ENCODE measurements around the gene TICRR.

TICRR gene

DNA sequence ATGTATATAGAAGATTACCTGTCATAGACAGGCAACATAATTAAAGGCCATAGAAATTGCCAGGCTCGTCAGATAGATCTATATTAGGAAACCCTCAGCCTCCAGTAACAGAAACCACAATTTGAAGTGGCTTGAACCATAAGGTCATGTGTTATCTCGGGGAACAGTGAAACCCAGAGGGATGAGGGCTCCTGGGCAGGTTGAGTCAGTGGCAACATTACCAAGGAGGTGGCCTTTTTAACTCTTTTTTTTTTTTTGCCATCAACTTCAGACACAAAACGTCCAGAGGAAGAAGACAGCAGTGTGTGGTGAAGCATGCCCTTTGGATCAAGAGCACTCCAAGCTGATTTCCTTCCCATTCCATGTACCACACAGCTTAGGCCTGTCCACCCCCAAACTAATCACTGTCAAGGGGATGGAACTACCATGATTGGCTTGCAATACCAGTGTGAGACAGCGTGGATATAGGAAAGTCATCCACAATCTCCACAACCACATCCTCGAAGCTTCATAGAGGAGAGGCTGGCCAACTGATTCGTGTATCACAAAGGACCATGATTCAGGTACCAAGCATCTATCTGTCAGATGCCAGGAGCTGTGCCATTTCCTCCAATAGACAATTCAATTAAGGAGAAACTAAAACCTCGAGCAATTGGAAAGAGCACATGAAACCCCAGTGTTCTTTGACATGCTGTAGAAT is 81.0 kb downstream of the TICRR start:
- H2AFZ ChIP-seq (ENCODE audit: low read depth, low read length) = no peak overlapping the region
- peaks cover 6% of the 10 kb centered on the region for H3K27me3 ChIP-seq (ENCODE audit: insufficient read depth, low read length)
- peaks cover 4% of the 10 kb centered on the region for H3K4me1 ChIP-seq (ENCODE audit: insufficient read depth, low read length)
- H3K9me3 ChIP-seq (ENCODE audit: low read length) = no peaks in the 10 kb centered on the region
- no peak overlapping the region for H3K4me3 ChIP-seq (ENCODE audit: low read length)
- no peaks in the 10 kb centered on the region for H3K36me3 ChIP-seq (ENCODE audit: insufficient read depth, low read length)

DNA sequence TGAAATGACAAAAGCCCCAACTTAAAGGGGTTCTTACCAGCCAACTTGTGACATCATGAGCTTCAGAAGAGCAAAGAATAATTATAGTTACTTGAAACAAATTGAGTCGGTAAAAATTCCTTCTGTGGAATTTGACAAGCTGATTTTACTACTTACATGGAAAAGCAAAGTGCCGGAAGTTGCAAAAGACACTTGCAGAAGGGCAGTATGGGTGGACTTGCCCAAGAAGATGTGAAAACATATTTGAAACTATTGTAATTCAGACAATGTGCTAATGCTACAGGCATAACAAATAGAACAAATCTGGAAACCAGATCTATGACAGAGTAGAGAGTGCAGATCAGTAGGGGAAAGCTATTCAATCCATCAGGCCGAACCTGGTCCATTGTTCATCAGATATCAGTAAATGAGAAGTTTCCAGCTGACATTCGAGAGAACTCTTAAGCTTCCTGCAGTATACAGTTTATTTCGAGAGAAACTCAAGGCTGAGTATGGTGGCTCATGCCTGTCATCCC is 82.5 kb downstream of the TICRR start:
- Histone ChIP-seq H3K4me1 (ENCODE audit: insufficient read depth, low read length) (peaks cover 4% of the 10 kb centered on the region), H3K36me3 (ENCODE audit: insufficient read depth, low read length) (no peaks in the 10 kb centered on the region), H2AFZ (ENCODE audit: low read depth, low read length) (no peak overlapping the region), H3K4me3 (ENCODE audit: low read length) (no peak overlapping the region), H3K27me3 (ENCODE audit: insufficient read depth, low read length) (peaks cover 11% of the 10 kb centered on the region), H3K9me3 (ENCODE audit: low read length) (no peaks in the 10 kb centered on the region)

GRCh38 chr15:89659295-89659694 is 84.0 kb downstream of the TICRR start:
- Histone ChIP-seq H3K27me3 (ENCODE audit: insufficient read depth, low read length) (peaks cover 11% of the 10 kb centered on the region), H3K4me3 (ENCODE audit: low read length) (no peak overlapping the region), H3K4me1 (ENCODE audit: insufficient read depth, low read length) (peaks cover 3% of the 10 kb centered on the region), H3K36me3 (ENCODE audit: insufficient read depth, low read length) (no peaks in the 10 kb centered on the region), H3K9me3 (ENCODE audit: low read length) (no peaks in the 10 kb centered on the region), H2AFZ (ENCODE audit: low read depth, low read length) (no peak overlapping the region)

DNA sequence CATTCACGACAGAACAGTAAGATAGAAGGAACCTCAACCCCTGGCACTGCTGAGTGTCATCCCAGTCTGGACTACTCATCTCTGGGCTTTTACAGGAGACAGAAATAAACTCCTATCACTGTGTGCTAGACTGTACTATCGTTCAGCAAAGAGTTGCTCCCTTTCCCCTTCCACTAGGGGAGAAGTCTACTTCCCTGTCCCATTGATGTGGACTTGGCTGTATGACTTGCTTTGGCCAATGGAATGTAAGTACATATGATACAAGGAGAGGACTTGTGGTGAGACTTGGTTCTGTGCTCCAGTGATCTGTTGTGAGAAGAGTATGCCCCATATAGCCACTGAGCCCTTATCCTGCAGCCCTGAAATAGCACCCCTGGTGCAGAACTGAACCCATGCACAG is 85.3 kb downstream of the TICRR start:
- Histone ChIP-seq H3K36me3 (ENCODE audit: insufficient read depth, low read length) (no peaks in the 10 kb centered on the region), H3K9me3 (ENCODE audit: low read length) (no peaks in the 10 kb centered on the region), H3K4me3 (ENCODE audit: low read length) (no peak overlapping the region), H3K27me3 (ENCODE audit: insufficient read depth, low read length) (peaks cover 11% of the 10 kb centered on the region), H3K4me1 (ENCODE audit: insufficient read depth, low read length) (peaks cover 8% of the 10 kb centered on the region), H2AFZ (ENCODE audit: low read depth, low read length) (no peak overlapping the region)

DNA sequence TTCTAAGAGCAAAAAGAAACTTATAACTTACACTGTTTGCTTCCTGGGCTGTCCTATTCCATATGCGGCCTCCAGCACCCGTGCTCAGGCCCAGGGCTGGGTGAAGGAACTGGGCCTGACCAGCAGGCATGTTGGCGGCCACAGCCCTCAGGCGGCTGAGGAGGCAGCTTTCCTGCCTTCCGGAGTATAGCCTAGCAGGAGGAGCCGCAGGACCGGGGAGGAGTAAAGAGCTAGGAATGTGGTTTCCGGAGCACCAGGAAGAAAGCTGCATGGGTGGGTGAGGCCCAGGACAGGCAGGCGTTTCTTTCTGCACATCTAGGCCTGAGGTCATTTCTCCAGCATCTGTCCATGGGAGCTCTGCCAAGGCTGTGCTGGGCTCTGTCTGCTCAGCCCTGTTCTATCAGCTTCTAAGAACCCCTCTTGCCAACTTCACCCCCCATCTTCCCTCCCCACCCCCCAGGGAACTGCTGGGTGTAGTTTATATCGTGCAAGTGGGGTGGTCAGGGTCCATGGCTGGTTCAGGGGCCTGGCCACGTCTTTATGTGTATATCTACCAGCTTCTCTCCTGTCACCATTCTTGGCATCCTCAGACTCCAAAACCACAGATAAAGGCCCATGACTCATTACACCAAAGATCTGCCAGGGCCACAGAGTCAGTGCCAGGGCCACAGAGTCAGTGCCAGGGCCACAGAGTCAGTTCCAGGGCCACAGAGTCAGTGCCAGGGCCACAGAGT is 87.8 kb downstream of the TICRR start:
- no peak overlapping the region for H3K4me3 ChIP-seq (ENCODE audit: low read length)
- no peaks in the 10 kb centered on the region for H3K9me3 ChIP-seq (ENCODE audit: low read length)
- H3K4me1 ChIP-seq (ENCODE audit: insufficient read depth, low read length) = peaks cover 13% of the 10 kb centered on the region
- no peaks in the 10 kb centered on the region for H3K36me3 ChIP-seq (ENCODE audit: insufficient read depth, low read length)
- H2AFZ ChIP-seq (ENCODE audit: low read depth, low read length) = no peak overlapping the region
- peaks cover 16% of the 10 kb centered on the region for H3K27me3 ChIP-seq (ENCODE audit: insufficient read depth, low read length)

DNA sequence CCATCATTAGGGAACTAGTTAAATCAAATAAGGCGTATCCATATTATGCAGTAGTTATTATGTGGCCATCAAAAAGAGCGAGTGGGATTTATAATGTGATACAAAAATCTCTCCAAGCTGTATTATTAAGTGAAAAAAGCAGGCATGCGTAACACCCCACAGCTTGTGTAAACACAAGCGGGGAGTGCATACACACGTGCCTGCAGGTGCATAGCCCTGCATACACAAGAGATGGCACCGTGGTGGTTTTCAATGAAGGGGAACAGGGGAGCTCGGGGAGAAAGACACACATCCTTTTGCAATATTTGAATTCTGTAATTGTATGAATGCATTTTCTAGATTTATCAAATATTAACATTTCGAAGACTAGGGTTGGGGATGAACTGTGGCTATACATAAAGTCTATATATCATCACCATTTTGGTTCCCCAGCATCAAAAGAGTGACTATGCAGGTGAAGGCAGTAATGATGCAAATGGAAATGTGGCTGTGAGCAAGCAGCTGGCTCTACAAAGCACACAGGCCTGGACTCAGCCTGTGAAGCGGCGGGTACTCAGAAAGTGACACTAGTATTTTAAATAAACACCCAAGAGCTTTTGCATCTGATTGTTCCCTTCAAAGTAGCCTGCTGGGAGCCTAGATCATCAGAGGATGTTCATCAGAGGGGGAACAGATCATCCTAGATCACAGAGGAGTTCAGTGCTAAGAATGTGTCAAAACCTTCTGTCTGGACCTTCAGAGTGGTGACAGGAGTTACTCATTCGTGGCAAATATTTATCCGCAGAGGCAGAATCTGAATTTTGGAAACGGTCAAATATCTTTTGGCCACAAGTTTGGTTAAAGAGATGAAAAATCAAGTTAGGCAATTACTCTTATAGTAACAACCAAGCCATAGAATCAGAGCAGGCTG is 89.4 kb downstream of the TICRR start:
- Histone ChIP-seq H2AFZ (ENCODE audit: low read depth, low read length) (no peak overlapping the region), H3K4me3 (ENCODE audit: low read length) (peak overlapping the region; percentile 59), H3K9me3 (ENCODE audit: low read length) (no peaks in the 10 kb centered on the region), H3K4me1 (ENCODE audit: insufficient read depth, low read length) (peaks cover 13% of the 10 kb centered on the region), H3K36me3 (ENCODE audit: insufficient read depth, low read length) (no peaks in the 10 kb centered on the region), H3K27me3 (ENCODE audit: insufficient read depth, low read length) (peaks cover 24% of the 10 kb centered on the region)

DNA sequence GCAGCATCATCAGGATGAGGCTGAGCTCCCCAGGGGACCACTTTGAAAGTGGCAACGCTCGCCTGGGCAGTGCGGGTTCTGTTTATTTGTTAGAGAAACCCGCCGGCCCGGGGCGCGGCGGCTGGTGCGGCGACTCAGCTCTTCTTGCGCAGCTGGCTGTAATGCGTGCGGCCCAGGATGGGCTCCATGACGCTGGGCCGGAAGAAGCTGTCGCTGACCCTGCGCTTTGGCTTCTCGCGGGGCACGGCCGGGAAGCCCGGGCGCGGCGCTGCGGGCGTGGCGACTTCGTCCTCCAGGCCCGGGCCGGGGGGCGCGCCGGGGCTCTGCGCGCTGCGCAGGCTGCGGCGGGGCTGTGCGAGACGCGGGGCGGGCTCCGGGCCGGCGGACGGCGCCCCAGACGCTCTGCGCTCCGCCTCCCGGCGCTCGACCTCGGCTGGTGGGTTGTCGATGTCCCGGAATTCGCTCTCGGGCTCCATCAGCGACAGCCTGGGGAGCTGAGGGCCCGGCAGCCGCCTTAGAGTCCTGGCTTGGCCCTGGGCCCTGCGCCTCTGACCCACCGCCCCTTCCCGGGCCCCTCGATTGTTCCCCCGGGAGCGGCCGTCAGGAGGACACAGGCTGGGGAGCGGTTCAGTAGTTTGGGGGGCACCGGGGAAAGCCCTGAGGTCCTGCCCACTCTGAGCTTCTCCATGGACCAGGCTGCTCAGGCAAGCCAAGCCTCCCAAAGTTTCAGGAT is 90.3 kb downstream of the TICRR start:
- peaks cover 30% of the 10 kb centered on the region for H3K27me3 ChIP-seq (ENCODE audit: insufficient read depth, low read length)
- peaks cover 13% of the 10 kb centered on the region for H3K4me1 ChIP-seq (ENCODE audit: insufficient read depth, low read length)
- H3K9me3 ChIP-seq (ENCODE audit: low read length) = no peaks in the 10 kb centered on the region
- H3K36me3 ChIP-seq (ENCODE audit: insufficient read depth, low read length) = no peaks in the 10 kb centered on the region
- H2AFZ ChIP-seq (ENCODE audit: low read depth, low read length) = peak overlapping the region; percentile 89
- H3K4me3 ChIP-seq (ENCODE audit: low read length) = peak overlapping the region; percentile 59

- peak overlapping the region; percentile 89 for H2AFZ ChIP-seq (ENCODE audit: low read depth, low read length)
- peaks cover 13% of the 10 kb centered on the region for H3K4me1 ChIP-seq (ENCODE audit: insufficient read depth, low read length)
- H3K9me3 ChIP-seq (ENCODE audit: low read length) = no peaks in the 10 kb centered on the region
- H3K27me3 ChIP-seq (ENCODE audit: insufficient read depth, low read length) = peaks cover 37% of the 10 kb centered on the region
- no peaks in the 10 kb centered on the region for H3K36me3 ChIP-seq (ENCODE audit: insufficient read depth, low read length)
- H3K4me3 ChIP-seq (ENCODE audit: low read length) = peak overlapping the region; percentile 59
Observed at GRCh38 chr15:89666184-89666857, 91.1 kb downstream of the TICRR start.

DNA sequence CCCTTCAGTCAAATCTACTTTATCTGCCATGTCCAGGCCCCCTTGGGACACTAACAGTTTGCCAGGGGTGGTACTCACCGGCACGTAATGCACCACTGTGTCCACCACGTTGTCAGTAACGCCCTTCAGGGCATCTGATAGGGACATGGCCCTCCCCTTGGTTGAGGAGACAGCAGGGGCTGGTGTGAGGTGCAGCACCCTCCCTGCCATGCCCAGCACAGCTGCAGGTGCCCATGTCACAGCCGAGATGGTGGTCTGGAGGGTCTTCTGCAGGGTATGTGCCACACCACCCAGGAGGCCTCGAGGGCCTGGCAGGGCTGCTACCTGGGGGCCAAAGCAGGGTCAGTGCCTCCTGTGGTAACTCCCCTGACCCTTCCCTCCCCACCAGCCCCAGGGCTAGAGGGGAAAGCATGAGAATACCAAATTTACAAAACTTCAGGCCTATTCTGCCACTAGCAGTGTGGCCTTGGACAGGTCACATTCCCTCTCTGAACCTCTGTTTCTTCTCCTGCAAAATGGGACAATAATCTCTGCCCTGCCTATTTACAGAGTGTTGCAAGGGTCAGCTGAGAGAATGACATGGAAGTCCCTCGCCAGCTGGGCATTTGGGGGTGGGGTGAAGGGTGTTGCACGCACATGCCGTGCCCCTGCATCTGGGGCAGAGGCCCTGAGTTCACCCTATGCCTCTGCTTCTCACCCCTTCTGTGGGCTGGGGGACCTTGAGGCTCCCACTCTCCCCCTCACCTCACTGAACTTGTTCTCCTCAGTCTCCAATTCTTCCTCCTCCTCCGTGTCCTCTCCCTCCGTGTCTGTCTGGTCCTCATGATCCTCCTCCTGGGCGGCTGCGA is 91.8 kb downstream of the TICRR start:
- Histone ChIP-seq H3K9me3 (ENCODE audit: low read length) (no peaks in the 10 kb centered on the region), H3K4me3 (ENCODE audit: low read length) (no peak overlapping the region), H3K36me3 (ENCODE audit: insufficient read depth, low read length) (no peaks in the 10 kb centered on the region), H2AFZ (ENCODE audit: low read depth, low read length) (no peak overlapping the region), H3K27me3 (ENCODE audit: insufficient read depth, low read length) (peaks cover 44% of the 10 kb centered on the region), H3K4me1 (ENCODE audit: insufficient read depth, low read length) (peaks cover 13% of the 10 kb centered on the region)

GRCh38 chr15:89667706-89667960 is 92.4 kb downstream of the TICRR start:
- peaks cover 13% of the 10 kb centered on the region for H3K4me1 ChIP-seq (ENCODE audit: insufficient read depth, low read length)
- peaks cover 42% of the 10 kb centered on the region for H3K27me3 ChIP-seq (ENCODE audit: insufficient read depth, low read length)
- no peaks in the 10 kb centered on the region for H3K9me3 ChIP-seq (ENCODE audit: low read length)
- no peak overlapping the region for H3K4me3 ChIP-seq (ENCODE audit: low read length)
- H2AFZ ChIP-seq (ENCODE audit: low read depth, low read length) = no peak overlapping the region
- H3K36me3 ChIP-seq (ENCODE audit: insufficient read depth, low read length) = no peaks in the 10 kb centered on the region

DNA sequence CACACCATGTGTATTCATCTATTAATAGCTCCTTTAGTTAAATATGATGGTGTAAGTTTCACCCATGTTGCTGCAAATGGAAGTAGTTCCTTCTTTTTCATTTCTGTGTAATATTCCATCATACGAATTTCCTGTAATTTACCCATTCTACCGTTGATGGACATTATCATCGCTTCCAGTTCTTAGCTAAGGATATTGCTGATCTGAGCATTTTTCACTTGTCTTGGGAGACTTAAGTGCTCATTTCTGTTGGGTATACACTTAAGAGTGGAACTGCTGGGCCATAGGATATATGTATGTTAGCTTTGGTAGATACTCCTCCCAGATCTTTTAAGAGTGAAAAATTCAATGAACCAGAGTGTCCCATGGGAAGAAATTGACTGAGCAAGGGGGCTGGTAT is 92.9 kb downstream of the TICRR start:
- H3K36me3 ChIP-seq (ENCODE audit: insufficient read depth, low read length) = no peaks in the 10 kb centered on the region
- H3K9me3 ChIP-seq (ENCODE audit: low read length) = no peaks in the 10 kb centered on the region
- H2AFZ ChIP-seq (ENCODE audit: low read depth, low read length) = no peak overlapping the region
- no peak overlapping the region for H3K4me3 ChIP-seq (ENCODE audit: low read length)
- peaks cover 45% of the 10 kb centered on the region for H3K27me3 ChIP-seq (ENCODE audit: insufficient read depth, low read length)
- H3K4me1 ChIP-seq (ENCODE audit: insufficient read depth, low read length) = peaks cover 13% of the 10 kb centered on the region
